GM18951 (cell line): ENCODE results near the gene FAM83E.
"Not testable (repeated sequence)": the region's sequence is repeated elsewhere in the genome, so short reads cannot be mapped to it uniquely, and the experiment has no call there.

Experiments used
- POLR2A ChIP-seq: IDR thresholded peaks from 4 replicates; pipeline ENCODE4 v1.6.1; 2011; ENCODE audit warnings: mild to moderate bottlenecking; ENCODE audit not compliant: insufficient read length, insufficient read depth; ENCODE audit errors: extremely low read depth
- in situ Hi-C: fragments of 300-500 bp; cut with MboI; formaldehyde crosslinking; loops from one replicate; pipeline ENCODE4 v1.12.0; 2022; ENCODE audit warnings: low sequenced_read_pairs, mixed read lengths, inconsistent platforms; ENCODE audit not compliant: unreplicated experiment

The FAM83E gene

GRCh38 chr19:48635966-48636858 is 21.3 kb upstream of the FAM83E start:
- TF ChIP-seq POLR2A = no peak
- in situ Hi-C loops = no loop called here

- peak; percentile 47 for TF ChIP-seq POLR2A
- in situ Hi-C loops = no loop called here
Measured at GRCh38 chr19:48635263-48635965, 20.5 kb upstream of the FAM83E start.

GRCh38 chr19:48634424-48635262 is 19.8 kb upstream of the FAM83E start:
- TF ChIP-seq POLR2A = peak; percentile 60

GRCh38 chr19:48634036-48634342 is 19.1 kb upstream of the FAM83E start:
- in situ Hi-C loops = no loop called here
- TF ChIP-seq POLR2A = no peak

More at GRCh38 chr19:48634424-48635262, 19.8 kb upstream of the FAM83E start:
- in situ Hi-C loops = no loop called here

GRCh38 chr19:48633148-48634035 is 18.5 kb upstream of the FAM83E start:
- TF ChIP-seq POLR2A = no peak
- in situ Hi-C loops = no loop called here

- in situ Hi-C loops = no loop called here
Measured at GRCh38 chr19:48632692-48633147, 17.8 kb upstream of the FAM83E start.

GRCh38 chr19:48632286-48632685 is 17.4 kb upstream of the FAM83E start:
- in situ Hi-C loops = not testable (repeated sequence)

More at GRCh38 chr19:48632692-48633147, 17.8 kb upstream of the FAM83E start:
- no peak for TF ChIP-seq POLR2A

GRCh38 chr19:48631225-48631624 is 16.3 kb upstream of the FAM83E start:
- TF ChIP-seq POLR2A = no peak
- in situ Hi-C loops = no loop called here

GRCh38 chr19:48630296-48631063 is 15.6 kb upstream of the FAM83E start:
- TF ChIP-seq POLR2A = no peak
- in situ Hi-C loops = no loop called here

GRCh38 chr19:48629599-48630295 is 14.9 kb upstream of the FAM83E start:
- TF ChIP-seq POLR2A = peak; percentile 37
- in situ Hi-C loops = no loop called here

- TF ChIP-seq POLR2A = no peak
- in situ Hi-C loops = no loop called here
Measured at GRCh38 chr19:48629297-48629598, 14.4 kb upstream of the FAM83E start.
